ENCODE results near the gene VWDE.

VWDE gene

DNA sequence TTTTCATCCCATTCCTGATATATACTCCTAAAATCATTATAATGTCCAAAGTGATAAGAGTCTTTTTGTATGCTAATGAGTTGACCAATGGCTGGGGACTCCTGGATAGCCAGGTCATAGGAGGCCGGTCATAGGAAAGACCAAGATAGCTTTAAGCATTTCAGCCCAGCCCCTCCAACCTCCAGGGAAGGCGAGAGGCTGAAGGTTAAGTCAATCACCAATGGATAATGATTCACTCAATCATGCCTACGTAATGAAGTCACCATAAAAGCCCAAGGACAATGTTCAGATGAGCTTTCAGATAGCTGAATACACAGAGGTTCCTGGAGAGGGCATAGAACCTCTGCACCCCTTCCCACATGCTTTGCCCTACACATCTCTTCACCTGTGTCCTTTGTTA is 75.7 kb downstream of the VWDE start:
- no peak for DNase-seq

- no peak for DNase-seq
Observed at GRCh38 chr7:12325646-12326045, 78.0 kb downstream of the VWDE start.

GRCh38 chr7:12323415-12323814 is 80.2 kb downstream of the VWDE start:
- no peak for DNase-seq

DNA sequence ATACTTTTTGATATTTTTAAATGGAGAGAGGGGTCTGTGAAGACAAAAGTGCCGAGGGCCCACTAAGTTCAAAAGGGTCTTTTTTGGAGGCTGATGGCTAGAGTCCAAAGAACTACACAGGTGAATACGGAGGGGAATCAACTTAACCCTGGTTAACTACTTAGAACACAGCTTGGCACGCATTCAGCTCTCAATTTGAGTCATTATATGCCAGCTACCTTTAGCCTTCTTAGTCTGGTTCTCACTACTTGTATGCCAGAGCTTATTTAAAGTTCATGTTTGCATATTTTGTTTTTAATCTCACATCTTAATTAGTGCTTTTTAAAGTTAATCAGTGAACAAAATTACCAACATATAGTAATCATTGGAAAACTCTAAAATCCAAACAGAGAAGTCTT is 80.8 kb downstream of the VWDE start:
- no peak for DNase-seq

DNA sequence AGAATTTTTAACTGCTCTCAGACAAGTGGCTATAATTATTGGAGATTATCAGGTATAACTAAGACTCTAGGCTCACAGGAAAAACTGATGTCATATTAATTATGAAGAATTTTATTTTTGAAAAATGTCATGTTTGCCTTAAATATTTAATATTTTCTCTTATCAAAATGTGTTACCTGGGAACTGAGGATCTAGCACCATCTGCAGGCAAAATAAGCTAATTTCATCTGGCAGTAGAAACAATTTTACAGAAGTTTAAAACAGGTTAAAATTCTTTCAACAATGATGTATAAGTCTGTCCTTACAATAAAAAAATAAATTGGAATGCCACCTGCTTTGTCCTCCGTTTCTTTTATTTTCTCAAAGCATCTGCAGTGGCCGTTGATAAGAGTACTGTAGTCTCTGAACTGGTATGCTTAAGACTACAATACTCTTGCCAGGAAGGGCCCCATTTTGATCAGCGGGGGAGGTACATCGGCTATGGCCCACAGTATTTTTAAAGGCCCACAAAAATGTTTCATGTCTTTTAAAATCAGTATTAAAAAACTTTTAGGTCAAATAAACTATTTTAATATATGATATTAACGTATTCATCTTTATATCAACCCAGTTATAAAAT is 81.3 kb downstream of the VWDE start:
- DNase-seq: peak; percentile 25

- no peak for DNase-seq
Observed at GRCh38 chr7:12320987-12321647, 82.5 kb downstream of the VWDE start.

DNA sequence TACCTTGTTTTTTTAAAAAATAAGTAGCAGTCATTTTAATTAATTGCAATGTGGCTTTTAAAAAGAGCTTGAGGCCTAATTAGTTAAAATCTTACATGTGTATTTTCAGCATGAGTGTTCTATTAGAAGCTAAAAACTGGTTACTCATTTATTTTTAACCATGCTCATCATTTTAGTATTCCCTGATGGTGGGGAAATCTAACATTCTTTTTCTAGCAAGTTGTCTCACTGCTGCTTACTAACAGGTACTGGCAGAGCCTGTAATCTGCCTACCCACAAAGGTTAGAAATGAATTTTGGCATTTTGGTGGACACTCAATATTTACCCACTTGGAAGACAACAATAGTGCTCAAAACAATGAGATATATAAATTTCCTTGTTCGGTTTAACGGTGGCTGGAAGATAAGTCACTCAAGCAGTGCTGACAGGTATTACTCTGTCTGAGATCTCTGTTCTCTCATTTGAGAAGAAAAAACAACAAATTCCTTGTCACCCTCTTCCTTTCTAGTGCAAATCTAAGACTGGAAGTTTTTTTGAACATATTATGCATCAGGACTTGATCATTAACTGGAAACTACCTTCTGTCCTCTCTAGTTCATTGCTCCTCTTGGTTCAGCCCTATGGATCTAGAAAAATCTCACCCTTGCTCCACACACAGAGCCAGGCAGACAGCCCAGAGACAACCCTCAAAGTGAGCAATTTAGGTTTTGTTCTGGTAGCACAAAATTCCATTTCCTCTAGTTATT is 83.3 kb downstream of the VWDE start:
- no peak for DNase-seq

- DNase-seq: no peak
Observed at GRCh38 chr7:12317675-12318074, 86.0 kb downstream of the VWDE start.

- DNase-seq: no peak
Observed at GRCh38 chr7:12316925-12317324, 86.7 kb downstream of the VWDE start.

DNA sequence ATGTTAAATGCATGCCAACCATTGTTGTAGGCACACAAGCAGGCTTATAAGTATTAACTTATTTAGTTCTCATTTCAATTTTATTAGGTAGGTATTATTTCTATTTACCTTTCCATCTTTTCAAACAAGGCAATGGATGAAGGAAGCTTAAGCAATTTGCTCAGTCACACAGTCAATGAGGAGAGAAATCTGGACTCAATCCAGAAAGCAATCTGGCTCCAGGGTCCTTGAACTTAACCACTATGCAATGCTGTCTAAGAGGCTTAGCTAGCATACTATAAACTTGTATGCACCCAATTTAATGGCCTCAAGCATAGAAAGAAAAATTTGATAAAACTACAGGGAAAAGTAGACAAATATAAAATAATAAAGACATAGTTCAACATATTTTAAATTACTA is 88.6 kb downstream of the VWDE start:
- DNase-seq: peak; percentile 53

GRCh38 chr7:12314199-12314598 is 89.5 kb downstream of the VWDE start:
- DNase-seq: no peak

- no peak for DNase-seq
Observed at GRCh38 chr7:12305502-12305901, 98.2 kb downstream of the VWDE start.

GRCh38 chr7:12303495-12303894 is 100.2 kb downstream of the VWDE start:
- no peak for DNase-seq

DNA sequence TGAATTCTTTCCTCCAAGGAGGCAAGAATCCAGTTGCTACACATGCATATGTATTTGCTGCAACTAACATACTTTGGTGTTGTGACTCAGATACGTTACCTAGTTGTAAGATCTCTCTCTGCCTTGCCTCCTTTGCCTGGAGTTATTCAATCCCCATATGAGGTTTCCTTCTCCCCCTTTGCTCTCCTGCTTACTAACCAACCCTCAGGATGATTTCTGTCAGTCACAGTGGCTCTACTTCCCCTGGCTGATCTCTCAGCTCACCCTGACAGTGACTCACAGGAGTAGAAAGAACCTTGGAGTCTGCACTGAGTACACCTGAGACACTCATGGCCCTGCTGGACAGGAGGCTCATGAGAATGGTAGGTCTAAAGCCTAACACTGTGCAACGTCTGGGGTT is 100.6 kb downstream of the VWDE start:
- no peak for DNase-seq

- DNase-seq: no peak
Observed at GRCh38 chr7:12300415-12300814, 103.2 kb downstream of the VWDE start.

DNA sequence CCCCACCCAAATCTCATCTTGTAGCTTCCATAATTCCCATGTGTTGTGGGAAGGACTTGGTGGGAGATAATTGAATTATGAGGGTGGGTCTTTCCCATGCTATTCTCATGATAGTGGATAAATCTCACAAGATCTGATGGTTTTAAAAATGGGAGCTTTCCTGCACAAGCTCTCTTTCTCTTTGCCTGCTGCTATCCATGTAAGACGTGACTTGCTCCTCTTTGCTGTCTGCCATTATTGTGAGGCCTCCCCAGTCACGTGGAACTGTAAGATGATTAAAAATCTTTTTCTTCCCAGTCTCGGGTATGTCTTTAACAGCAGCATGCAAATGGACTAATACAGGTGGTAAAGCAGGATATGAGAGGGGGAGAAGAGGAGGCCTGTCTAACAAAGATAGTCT is 104.3 kb downstream of the VWDE start:
- no peak for DNase-seq

- no peak for DNase-seq
Observed at GRCh38 chr7:12297283-12298108, 106.2 kb downstream of the VWDE start.

DNA sequence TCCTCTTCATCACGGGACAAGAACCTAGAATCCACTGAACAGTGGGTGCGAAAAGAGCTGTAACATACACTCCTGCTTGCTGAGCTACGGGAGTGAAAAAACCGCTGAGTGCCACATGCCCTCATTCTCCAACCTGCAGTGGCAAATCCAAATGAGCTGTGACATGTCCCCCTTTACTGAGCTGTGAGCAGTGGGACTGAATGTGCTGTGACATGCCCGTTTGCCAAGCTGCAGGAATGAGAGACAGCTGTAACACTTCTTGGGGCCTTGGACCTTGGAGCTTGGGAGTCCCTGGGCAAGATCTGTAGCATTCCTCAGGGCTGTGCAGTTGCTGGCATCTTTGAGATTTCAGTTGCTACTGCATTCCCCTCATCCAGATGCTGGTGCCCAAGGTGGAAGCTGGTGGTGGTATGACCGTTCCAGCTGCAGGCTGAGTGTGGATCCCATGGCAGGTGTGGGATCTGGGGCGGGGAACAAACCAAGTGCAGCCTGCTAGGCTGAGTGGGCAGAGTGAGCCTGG is 107.6 kb downstream of the VWDE start:
- DNase-seq: no peak

GRCh38 chr7:12294701-12295100 is 109.0 kb downstream of the VWDE start:
- no peak for DNase-seq

GRCh38 chr7:12291870-12292269 is 111.8 kb downstream of the VWDE start:
- no peak for DNase-seq

DNA sequence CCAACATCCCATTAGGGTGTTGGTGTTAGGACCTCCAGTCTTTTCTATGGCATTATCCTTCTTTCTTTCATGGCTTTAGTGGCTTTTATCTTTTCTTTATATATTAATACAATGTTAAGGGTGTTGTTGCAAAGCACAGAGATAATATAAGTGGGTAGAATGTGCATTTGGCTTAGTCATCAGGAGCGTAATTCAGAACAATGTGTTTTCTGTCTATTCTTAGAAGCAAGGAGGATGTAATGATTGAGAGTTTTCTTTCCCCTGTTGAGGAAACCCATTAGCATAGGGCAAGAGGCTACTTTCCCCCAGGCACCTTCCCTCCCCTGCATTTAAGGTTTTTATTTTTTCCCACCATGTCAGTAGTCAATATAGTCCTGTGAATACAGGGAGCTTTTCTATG is 112.9 kb downstream of the VWDE start:
- DNase-seq: no peak

DNA sequence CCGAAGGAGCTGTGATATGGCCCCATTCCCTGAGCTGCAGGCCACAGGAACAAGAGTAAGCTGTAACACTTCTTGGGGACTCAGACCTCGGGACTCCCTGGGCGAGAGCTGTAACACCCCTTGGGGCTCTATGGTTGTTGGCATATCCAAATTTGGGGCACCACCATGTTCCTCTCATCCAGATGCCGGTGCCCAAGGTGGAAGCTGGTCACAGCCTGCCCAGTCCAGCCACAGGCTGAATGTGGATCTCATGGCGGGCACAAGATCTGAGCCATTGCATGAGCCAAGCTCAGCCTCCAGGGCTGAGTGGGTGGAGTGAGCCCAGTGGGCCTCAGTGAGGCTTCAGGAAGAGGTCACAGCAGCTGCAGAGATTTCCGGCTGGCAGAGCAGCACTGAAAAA is 113.7 kb downstream of the VWDE start:
- no peak for DNase-seq

GRCh38 chr7:12287901-12288300 is 115.8 kb downstream of the VWDE start:
- peak; percentile 99 for DNase-seq
